ENCODE data around the gene POFUT2.

The POFUT2 gene

GRCh38 chr21:45270306-45270821 is 17.3 kb downstream of the POFUT2 start:
- TF ChIP-seq TEAD4 (IDR thresholded peaks at IDR 0.05) (no peak), REST (IDR thresholded peaks at IDR 0.05; ENCODE audit: low read depth) (no peak), RAD21 (IDR thresholded peaks at IDR 0.05; ENCODE audit: low read depth) (no peak), EGR1 (IDR thresholded peaks at IDR 0.05) (no peak)

- TF ChIP-seq TEAD4 (IDR thresholded peaks at IDR 0.05) (no peak), ZBTB7A (IDR thresholded peaks at IDR 0.05; ENCODE audit: low read depth) (no peak), CREB1 (IDR thresholded peaks at IDR 0.05; ENCODE audit: low read depth) (no peak), YY1 (IDR thresholded peaks at IDR 0.05; ENCODE audit: low read depth) (no peak), TAF1 (IDR thresholded peaks at IDR 0.05; ENCODE audit: low read depth) (no peak), NFIC (IDR thresholded peaks at IDR 0.05) (no peak), EP300 (IDR thresholded peaks at IDR 0.05; ENCODE audit: borderline replicate concordance) (no peak), MAX (IDR thresholded peaks at IDR 0.05) (no peak), RAD21 (IDR thresholded peaks at IDR 0.05; ENCODE audit: low read depth) (no peak), CEBPB (IDR thresholded peaks at IDR 0.05) (no peak), REST (IDR thresholded peaks at IDR 0.05; ENCODE audit: low read depth) (no peak), USF1 (IDR thresholded peaks at IDR 0.05) (no peak), TCF12 (IDR thresholded peaks at IDR 0.05; ENCODE audit: low read depth) (no peak)
These were observed 17.8 kb downstream of the POFUT2 start for GRCh38 chr21:45269861-45270260.

GRCh38 chr21:45267390-45267760 is 20.3 kb downstream of the POFUT2 start:
- TF ChIP-seq USF1 (IDR thresholded peaks at IDR 0.05) (no peak), TCF12 (IDR thresholded peaks at IDR 0.05; ENCODE audit: low read depth) (no peak), ZBTB7A (IDR thresholded peaks at IDR 0.05; ENCODE audit: low read depth) (no peak), EGR1 (IDR thresholded peaks at IDR 0.05) (no peak), CEBPB (IDR thresholded peaks at IDR 0.05) (no peak), NFIC (IDR thresholded peaks at IDR 0.05) (no peak), YY1 (IDR thresholded peaks at IDR 0.05; ENCODE audit: low read depth) (no peak), MAX (IDR thresholded peaks at IDR 0.05) (no peak), EP300 (IDR thresholded peaks at IDR 0.05; ENCODE audit: borderline replicate concordance) (no peak), RAD21 (IDR thresholded peaks at IDR 0.05; ENCODE audit: low read depth) (no peak), REST (IDR thresholded peaks at IDR 0.05; ENCODE audit: low read depth) (no peak), TEAD4 (IDR thresholded peaks at IDR 0.05) (no peak), TAF1 (IDR thresholded peaks at IDR 0.05; ENCODE audit: low read depth) (no peak), FOXM1 (IDR thresholded peaks at IDR 0.05; ENCODE audit: borderline replicate concordance, low read depth) (no peak), CREB1 (IDR thresholded peaks at IDR 0.05; ENCODE audit: low read depth) (no peak)

GRCh38 chr21:45266518-45267389 is 20.9 kb downstream of the POFUT2 start:
- TF ChIP-seq TAF1 (IDR thresholded peaks at IDR 0.05; ENCODE audit: low read depth) (no peak), ZBTB7A (IDR thresholded peaks at IDR 0.05; ENCODE audit: low read depth) (no peak), EP300 (IDR thresholded peaks at IDR 0.05; ENCODE audit: borderline replicate concordance) (no peak), EGR1 (IDR thresholded peaks at IDR 0.05) (no peak), USF1 (IDR thresholded peaks at IDR 0.05) (no peak), REST (IDR thresholded peaks at IDR 0.05; ENCODE audit: low read depth) (no peak), TCF12 (IDR thresholded peaks at IDR 0.05; ENCODE audit: low read depth) (no peak), CREB1 (IDR thresholded peaks at IDR 0.05; ENCODE audit: low read depth) (no peak), CEBPB (IDR thresholded peaks at IDR 0.05) (no peak), MAX (IDR thresholded peaks at IDR 0.05) (no peak), YY1 (IDR thresholded peaks at IDR 0.05; ENCODE audit: low read depth) (no peak), FOXM1 (IDR thresholded peaks at IDR 0.05; ENCODE audit: borderline replicate concordance, low read depth) (no peak), RAD21 (IDR thresholded peaks at IDR 0.05; ENCODE audit: low read depth) (no peak), NFIC (IDR thresholded peaks at IDR 0.05) (no peak), TEAD4 (IDR thresholded peaks at IDR 0.05) (no peak)

Measured in Ishikawa (cell line).